ENCODE results near the gene CNTN4.
"Not testable (repeated sequence)": the region's sequence is repeated elsewhere in the genome, so short reads cannot be mapped to it uniquely, and the experiment has no call there.

CNTN4 gene

GRCh38 chr3:2916640-2917039, 818.0 kb downstream of the CNTN4 start:
- DNase-seq (ENCODE audit: low read depth), result not testable (repeated sequence)

DNA sequence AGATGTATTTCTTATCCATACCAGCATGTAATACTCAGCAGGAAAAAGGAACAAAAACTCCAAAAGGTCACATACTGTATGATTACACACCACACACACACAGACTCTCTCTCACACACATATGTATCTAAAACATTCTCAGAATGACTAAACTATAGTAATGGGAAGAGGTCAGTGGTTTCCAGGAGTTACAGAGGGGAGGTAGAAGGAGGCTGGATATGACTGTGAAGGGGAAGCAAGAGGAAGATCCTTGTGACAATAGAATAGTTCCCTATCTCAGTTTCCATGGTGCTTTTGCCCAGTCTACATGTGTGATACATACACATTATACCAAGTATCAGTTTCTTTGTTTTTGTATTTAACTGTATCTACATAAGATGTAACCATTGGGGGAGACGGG, 821.4 kb downstream of the CNTN4 start:
- DNase-seq (ENCODE audit: low read depth), result no peak

DNA sequence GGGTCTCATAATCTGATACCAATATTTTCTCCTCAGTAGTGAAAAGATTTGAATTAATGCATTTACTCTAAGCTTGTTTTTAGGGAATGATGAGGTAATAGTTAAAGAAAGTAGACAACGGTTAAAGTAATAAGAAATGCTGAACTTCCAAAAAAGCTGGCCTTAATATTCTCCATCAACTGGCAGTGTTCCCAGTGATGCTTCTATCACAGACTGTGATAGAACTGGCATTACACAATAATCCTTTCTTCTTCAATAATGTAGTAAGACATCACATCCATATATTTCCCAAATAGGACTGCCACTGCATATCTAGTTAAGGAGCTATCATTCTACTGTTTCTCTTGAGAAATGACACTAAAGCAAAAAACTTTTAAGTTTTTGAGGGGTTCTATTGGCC, 822.8 kb downstream of the CNTN4 start:
- DNase-seq (ENCODE audit: low read depth), result no peak

- DNase-seq (ENCODE audit: low read depth), result no peak
Measured at GRCh38 chr3:2921903-2922302, 823.2 kb downstream of the CNTN4 start.

- no peak for DNase-seq (ENCODE audit: low read depth)
Measured at GRCh38 chr3:2923390-2923789, 824.7 kb downstream of the CNTN4 start.

GRCh38 chr3:2927259-2927658, 828.6 kb downstream of the CNTN4 start:
- no peak for DNase-seq (ENCODE audit: low read depth)

GRCh38 chr3:2929574-2929973, 830.9 kb downstream of the CNTN4 start:
- no peak for DNase-seq (ENCODE audit: low read depth)

DNA sequence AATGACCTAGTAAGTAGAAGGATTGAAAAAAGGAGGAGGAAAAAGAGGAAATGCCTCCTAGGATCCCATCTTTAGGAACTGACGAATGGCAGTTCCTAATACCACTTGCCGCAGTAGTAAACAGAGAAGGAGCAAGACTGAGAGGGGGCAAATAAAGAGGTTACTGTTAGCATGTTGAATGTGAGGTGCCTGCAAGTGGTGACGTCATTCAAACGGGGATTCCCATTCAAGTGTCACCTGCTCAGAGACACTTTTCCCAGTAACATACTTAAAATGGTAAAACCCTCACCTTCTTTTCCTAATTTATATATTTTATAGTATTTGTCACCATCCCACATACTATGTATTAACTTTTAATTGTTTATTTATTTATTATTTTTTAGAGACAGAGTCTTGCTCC, 832.6 kb downstream of the CNTN4 start:
- DNase-seq (ENCODE audit: low read depth), result no peak

DNA sequence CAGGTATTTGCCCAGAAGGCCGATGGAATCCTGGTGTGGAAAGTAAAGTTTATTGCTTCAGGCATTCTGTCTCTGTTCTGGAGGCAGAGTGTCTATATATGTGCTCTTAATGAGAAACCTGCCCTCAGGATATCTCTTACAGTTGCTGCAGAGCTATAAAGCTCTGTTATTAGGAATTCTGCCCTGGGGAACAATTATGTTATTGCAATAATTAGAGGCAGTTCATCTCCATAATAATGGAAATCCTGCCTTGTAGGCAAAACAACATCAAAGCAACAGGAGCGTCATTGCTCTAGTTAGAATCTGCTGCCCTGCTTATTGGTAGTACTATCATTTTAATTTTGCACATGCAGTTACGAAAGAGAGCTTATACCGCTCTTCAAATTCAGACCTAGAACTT, 835.9 kb downstream of the CNTN4 start:
- no peak for DNase-seq (ENCODE audit: low read depth)

DNA sequence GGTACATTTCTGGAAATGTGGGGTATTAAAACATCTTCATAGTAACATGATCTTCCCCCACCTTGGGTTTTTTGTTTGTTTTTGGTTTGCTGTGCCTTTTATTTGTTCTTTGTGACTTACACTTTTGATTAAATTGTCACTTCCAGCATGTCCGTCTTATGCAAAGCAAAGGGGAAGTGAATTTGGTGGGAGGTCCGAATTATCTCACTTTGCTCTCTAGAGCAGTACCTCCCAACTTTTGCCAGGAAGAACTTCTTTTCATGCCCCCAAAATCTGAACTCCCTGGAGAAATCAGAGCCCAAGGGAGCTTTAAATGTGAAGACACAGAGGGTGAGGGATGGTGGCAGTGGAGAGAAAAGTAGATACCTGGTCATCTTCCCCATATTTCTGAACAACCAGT, 838.4 kb downstream of the CNTN4 start:
- no peak for DNase-seq (ENCODE audit: low read depth)

DNA sequence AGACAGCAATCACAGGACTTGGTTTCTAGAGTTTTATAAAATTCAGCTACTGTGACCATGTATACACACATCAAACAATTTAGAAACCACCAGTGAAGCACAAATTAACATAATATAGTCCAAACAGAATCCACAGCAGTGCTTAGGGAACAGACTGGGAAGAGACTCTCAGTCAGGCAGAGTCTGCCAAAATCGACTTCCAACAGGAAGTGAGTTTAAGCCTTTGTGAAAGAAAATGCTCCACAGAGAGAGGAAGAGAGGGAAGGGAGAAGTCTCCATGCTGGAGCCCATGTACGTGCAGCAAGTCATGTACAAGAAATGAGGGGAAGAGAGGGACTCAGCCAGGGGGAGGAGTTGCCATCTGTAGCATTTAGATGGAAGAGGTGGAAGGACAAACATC, 838.9 kb downstream of the CNTN4 start:
- no peak for DNase-seq (ENCODE audit: low read depth)

GRCh38 chr3:2938711-2939110, 840.0 kb downstream of the CNTN4 start:
- DNase-seq (ENCODE audit: low read depth), result no peak

DNA sequence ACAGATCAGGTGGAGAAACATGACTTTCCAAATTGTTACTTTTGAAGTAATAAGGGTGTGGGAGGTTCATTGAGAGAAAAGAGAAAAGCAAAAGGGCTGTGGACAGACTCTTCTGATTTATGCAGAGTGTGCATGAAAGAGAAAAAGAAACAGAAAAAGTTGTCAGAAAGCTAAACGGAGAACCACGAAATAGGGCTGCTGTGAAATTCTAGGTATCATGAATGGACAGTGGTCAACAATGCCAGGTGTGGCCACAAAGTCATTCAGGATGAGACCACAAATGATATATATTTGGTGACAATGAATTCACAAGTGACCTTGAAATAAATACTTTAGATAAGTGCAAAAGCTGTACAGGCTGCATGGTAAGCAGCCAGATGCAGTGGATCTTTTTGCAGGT, 841.4 kb downstream of the CNTN4 start:
- no peak for DNase-seq (ENCODE audit: low read depth)

- DNase-seq (ENCODE audit: low read depth), result no peak
Measured at GRCh38 chr3:2944628-2945027, 846.0 kb downstream of the CNTN4 start.

DNA sequence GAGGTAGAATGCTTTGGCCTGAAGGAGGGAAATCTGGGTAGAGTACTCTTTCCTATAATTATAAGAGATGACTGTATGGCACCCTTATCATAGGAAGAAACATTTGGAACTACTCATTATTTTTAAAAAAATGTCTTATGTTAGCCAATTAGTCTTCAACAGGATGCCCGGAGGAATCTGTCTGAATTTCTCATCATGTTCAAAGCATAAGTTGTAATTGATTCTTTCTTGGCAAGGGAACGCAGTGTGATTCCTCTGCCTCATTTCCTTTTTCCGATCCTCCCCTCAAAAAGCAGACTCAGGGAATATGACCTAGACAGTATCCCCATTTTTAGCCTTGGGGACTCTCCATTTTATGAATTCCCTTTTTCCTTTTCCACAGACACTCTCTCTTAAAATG, 846.5 kb downstream of the CNTN4 start:
- no peak for DNase-seq (ENCODE audit: low read depth)

DNA sequence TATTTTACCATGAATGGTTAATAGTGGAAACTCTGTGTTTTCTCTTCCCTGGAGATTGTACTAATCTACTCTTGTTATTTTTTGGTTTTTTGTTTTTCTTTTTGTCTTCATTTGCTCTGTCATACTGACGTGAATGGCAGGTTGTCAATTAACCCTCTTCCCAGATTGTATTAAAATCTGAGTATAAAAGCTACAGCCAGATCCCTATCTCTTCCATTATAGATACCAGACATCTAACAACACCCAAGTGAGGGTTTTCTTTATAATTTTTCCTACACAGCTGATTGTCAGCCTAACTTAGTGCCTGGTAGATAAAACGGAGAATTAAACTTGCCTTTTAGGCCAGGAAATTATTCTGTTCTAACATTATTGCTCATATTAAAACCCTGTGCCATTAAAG, 848.9 kb downstream of the CNTN4 start:
- no peak for DNase-seq (ENCODE audit: low read depth)

DNA sequence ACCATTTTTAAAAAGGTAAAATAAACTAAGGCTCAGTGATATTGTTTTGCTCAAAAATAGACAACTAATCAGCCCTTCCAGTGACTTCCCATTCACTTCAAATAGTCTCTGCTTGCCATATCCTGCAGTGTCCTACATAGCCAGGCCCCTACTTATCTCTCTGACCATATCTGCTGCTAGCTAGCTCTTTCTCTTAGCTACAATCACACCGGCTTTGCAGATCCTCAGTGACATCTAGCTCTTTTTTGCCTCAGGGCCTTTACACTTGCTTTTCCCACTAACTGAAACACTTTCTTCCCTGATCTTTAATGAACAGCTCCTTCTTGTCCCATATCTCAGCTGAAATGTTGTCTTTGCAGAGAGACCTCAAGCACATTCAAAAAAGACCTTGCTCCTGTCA, 850.2 kb downstream of the CNTN4 start:
- no peak for DNase-seq (ENCODE audit: low read depth)

- DNase-seq (ENCODE audit: low read depth), result no peak
Measured at GRCh38 chr3:2950159-2950558, 851.5 kb downstream of the CNTN4 start.

DNA sequence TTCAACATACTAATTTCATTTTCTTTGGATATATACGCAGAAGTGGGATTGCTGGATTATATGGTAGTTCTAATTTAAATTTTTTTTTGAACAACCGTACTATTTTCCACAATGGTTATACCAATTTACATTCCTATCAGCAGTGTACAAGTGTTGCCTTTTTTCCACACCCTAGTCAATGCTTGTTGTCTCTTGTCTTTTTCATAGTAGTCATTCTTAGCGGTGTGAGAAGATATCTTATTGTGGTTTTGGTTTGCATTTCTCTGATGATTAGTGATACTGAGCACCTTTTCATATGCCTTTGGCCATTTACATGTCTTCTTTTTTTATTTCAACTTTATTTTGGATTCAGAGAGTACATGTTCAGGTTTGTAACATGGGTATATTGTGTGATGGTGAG, 858.4 kb downstream of the CNTN4 start:
- no peak for DNase-seq (ENCODE audit: low read depth)

DNA sequence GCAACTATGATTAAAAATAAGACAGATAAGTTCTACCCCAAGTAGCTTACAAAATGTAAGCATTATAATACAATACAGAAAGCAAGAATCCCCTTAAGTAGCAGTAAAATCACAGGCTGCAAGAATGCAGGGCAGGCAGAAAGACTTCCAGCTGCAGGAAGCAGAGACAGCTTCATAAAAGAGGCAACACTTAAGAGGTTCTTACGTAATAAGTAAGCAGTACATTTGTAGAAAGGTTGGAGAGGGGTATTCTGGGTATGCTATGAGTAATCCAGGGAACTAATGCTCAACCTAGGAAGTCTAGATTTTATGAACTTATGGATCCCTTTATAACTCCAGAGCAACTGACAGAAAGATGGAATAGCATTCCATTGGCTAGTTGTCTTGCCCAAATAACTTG, 859.9 kb downstream of the CNTN4 start:
- DNase-seq (ENCODE audit: low read depth), result no peak

GRCh38 chr3:2961576-2961975, 862.9 kb downstream of the CNTN4 start:
- no peak for DNase-seq (ENCODE audit: low read depth)

GRCh38 chr3:2967871-2968270, 869.2 kb downstream of the CNTN4 start:
- DNase-seq (ENCODE audit: low read depth), result no peak

- no peak for DNase-seq (ENCODE audit: low read depth)
Measured at GRCh38 chr3:2968475-2968874, 869.8 kb downstream of the CNTN4 start.

DNA sequence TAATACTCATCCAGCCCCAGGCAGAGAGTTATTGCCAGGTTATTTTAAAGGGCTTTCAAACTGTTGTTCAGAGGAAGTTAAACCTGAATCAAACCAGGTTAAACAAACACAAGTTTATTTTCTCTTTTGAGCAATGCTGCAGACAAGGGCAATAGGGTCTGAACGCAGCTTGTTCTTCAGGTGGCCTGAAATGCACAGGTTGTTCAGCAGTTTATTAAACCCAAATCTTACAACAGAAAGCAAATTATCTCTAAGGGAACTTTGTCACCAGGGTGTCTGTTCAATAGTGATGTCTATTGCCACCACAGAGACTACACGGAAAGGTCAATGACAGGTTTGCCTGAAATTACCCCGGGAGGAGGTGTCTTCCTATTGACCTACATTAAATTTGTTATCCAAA, 877.5 kb downstream of the CNTN4 start:
- DNase-seq (ENCODE audit: low read depth), result no peak

- no peak for DNase-seq (ENCODE audit: low read depth)
Measured at GRCh38 chr3:2976796-2977195, 878.1 kb downstream of the CNTN4 start.

Measured in T follicular helper cell (primary cell).